ENCODE results near the gene MGST3.
A peak's percentile ranks its signal among the peaks of the same experiment; 100 is the strongest.
"Not testable (repeated sequence)": the region's sequence is repeated elsewhere in the genome, so short reads cannot be mapped to it uniquely, and the experiment has no call there.

MGST3 gene

DNA sequence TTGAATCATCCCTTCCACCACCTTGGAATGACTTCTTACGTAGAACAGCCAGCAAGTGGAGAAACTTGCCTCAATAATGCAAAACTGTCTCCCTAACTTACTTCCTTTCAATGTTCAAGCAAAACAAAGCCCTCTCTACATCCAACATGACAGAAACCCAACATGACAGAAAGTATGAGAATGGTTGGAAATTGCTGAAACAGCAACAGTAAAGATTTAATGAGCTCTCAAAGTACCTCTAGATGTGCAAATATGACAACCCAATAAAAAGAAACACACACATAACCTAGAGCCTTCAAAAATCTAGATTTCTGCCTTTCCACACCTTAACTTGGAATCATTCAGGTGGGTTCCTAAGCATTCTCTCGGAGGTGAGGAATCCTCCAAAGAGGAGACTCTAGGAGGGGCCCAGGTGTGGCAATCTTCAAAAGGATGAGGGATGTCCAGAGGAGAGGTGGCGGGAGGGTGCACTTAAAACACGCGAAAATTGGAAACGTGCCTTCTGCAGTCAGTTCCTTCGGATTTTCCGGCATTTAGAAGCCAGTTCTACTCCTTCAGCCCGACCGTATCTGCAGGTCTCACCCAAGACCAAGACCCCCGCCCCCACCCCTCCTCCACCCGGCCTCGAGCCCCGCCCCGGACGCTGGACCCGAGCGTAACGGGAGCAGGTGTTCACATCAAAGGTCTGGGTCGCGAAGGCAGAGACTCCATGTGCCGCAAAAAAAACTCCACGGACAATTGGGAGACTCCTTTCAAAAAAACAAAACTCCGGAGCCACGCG, 996 bp upstream of the MGST3 start:
- no peak for DNase-seq

DNA sequence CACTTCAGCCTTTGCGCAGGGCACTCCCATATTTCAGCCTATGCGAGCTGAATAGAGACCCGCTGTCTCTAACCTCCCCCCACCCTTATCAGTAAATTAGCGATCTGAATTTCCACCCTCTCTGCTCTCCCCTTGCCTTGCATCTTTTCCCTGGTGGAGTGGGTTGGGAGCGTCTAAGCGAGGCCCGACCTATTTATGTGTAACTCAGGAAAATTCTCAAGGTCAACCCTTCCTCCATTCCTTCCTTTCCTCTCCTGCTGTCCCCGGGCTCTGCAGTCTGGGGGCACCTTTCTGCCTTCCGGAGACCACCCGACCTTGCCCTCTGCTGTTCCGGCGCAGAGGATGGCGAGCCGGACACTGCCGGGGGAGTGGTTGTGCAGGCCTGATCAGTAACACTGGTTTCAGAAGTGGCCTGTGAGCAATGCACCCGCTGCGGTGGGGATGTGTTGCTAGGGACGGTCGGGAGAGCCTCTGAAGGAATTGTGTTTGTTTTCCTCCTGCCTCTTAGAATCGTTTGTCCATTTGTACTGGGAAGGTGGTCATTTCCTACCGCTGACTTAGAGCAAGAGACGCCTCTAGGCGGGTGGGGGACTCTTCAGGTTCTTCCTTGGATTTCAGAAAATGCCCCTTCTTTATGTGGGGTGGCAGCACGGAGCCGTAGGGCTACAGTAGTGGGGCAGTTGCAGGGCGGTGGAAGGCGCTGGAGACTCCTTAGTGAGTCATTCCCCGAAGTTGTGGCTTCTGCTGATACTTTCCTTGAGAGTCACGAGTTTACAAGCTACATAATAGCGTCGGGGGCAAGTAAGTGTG, 513 bp downstream of the MGST3 start:
- peak; percentile 86 for DNase-seq

DNA sequence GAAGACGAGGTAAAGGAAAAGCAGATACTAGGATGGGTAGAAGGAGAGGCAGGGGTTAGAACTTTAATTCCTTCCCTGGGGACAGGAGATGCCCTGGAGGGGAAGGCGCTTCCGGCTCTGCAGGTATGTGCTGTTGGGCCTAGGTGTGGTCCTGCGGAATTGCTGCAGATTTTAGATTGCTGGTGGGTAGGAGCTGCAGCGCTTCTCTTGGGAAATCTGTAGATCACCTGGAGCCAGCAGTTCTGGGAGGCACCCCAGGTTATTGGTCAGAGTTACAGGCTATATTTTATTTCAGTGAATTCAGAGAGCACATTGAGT, 1.1 kb downstream of the MGST3 start:
- no peak for DNase-seq

DNA sequence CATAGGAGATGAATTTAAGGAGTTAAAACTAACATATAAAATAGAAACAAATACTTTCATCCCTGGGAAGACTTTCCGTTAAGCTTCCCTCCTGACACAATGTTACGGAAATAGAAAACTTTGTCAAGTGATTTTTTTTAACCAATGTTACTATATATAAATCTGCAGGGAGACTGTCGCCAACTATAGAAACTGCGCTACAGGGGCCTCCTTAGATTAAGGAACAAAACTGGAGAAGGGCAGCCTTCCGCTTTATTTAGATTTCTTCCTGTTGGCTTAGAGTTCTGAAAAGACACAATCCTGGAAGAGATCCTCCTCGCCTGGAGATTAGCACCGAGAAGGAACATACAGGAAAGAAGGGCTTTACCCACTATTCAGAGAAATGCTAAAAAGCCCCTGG, 1.5 kb downstream of the MGST3 start:
- no peak for DNase-seq

DNA sequence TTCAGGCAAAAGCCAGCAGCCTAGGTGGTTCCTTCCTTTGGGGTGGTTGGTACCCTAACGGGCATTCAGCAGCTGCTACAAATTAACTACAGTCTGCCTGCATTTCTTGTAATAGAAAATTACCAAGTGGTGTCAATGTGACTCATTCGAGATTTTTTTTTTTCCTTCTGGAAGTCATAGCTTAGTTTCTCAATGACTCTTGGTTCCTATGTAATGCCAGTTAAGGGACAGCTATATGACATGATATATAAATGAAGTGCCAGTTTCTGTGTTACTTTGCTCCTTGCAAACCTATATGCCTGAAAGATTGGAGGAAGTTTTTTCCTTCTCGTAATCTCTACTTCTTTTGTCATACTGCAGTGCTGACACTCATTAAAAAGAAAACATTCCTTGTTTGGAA, 2.6 kb downstream of the MGST3 start:
- peak; percentile 72 for DNase-seq

DNA sequence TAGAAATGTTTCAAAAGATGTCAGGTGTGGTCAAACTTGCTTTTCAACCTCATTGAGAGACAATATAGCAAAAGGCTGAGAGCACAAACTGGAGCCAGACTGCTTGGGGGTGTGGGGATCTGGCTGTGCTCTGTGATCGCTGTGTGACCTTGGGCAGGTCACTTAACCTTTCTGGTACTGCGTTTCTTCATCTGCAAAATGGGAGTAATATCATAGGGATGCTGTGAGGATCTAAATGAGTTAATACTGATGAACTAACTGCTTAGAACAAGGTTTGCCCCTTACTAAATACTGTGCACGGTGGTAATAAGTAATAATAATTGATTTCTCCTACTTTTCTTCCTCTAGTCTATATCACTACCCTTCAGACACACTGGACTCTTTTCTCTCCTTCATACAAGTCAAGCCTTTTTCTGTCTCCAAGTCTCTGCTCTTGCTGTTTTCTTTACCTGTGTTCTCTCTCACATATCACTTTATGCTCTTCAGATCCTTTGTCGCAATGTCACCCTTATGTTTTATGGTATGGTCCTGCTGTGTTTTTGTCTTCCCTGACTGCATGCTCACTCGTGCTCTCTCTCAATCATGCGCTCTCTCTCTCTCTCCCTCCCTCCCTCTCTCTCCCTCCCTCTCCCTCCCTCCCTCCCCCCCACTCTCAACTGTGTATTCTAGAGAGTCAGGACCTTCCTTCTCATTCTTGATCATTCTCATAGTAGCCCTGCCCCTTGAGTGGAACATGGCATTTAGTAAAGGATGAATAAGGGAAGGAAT, 3.3 kb downstream of the MGST3 start:
- no peak for DNase-seq

DNA sequence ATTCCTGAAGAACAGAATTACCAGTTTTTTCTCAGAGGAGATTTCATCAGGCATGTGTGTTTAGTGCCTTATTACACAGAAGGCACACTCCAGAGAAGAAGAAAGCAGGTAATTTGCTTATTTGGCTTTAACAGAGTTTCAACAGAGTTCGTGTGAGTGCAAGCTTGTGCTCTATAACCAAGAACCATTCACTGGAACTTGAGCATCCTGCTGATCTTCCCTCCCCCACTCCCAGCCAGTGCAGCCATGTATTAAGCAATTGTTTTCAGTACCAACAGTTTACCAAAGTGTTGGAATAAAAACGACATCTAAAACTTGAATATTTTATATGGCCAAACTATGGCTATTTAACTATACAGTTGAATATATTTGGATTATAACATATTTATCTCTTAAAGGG, 4.3 kb downstream of the MGST3 start:
- DNase-seq = no peak

DNA sequence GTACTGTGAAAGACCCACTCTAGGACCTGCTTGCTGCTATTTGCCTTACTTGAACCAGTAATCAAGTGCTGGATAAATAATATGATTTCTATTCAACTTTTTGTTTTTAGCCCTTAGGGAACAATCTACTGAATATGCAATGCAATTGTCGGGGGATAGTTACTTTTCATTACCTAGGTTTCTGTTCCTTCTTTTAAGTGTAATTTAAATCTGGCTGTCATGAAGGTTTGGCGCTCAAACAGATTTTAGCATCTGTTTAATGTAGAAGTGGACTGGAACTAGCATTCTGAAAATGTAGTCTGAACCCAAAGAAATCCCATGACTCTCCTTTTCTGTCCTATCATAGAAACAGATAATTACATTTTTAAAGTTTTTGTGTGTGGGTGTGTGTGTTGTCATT, 4.8 kb downstream of the MGST3 start:
- DNase-seq = no peak

DNA sequence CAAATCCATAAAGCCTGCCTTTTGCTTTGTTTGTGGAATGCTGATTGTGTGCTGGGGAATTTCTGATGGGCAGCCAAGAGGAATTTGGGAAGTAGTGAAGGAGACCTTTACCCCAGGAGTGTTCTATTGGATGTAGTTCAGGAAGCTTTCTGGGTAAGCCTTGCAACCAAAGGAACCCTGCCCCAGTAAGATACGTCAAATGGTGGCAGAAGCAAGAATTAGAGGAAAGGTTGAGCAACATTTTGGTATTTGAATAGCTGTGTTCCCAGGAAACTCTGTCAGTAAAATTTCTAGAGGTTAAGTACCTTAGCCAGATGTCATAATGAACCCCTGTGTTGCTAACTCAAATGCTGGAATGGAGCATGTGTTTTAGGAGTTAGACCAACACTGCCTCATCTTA, 6.4 kb downstream of the MGST3 start:
- no peak for DNase-seq

DNA sequence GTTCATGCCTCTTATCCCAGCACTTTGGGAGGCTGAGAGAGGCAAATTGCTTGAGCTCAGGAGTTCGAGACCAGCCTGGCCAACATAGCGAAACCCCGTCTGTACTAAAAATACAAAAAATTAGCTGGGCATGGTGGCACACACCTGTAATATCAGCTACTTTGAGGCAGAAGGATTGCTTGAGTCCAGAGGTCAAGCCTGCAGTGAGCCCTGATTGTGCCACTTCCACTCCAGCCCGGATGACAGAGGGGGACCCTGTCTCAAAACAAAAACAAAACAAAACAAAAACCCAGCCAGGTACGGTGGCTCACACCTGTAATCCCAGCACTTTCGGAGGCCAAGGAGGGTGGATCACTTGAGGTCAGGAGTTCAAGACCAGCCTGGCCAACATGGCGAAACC, 7.2 kb downstream of the MGST3 start:
- not testable (repeated sequence) for DNase-seq

DNA sequence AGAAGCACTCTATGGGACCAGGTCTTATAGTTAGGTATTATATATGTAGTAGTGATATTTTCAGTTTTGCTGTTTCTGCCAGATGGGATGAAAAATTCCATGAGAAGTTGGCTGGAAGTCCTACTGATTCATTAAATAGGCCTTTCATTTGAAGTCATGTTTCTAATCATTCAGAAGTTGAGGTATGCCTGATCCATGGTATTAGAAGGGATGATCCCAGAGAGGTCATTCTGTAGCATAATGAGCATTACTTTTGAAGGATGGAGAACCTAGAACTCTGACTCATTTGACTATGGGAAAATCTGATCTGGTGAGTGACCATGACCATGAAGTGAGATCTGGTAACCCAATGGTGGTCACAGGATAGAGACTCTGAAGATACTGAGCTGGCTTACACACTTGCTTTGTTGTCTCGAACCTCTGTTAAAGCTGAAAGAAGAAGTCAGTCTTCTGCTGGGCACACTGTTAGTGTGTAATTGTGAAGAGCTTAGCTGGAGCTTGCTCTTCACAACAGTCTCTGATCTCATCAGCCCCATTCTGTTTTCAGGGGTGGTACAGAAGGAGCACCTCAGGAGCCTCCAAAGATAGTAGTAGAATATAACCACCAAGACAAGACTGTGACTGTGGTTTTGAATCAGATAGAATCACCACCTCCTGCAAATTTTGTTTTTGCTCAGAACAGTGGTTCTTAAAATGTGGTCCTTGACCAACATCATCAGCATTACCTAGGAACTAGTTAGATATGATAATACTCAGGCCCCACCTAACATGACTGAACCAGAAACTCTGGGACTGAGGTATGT, 9.0 kb downstream of the MGST3 start:
- DNase-seq = peak; percentile 68

DNA sequence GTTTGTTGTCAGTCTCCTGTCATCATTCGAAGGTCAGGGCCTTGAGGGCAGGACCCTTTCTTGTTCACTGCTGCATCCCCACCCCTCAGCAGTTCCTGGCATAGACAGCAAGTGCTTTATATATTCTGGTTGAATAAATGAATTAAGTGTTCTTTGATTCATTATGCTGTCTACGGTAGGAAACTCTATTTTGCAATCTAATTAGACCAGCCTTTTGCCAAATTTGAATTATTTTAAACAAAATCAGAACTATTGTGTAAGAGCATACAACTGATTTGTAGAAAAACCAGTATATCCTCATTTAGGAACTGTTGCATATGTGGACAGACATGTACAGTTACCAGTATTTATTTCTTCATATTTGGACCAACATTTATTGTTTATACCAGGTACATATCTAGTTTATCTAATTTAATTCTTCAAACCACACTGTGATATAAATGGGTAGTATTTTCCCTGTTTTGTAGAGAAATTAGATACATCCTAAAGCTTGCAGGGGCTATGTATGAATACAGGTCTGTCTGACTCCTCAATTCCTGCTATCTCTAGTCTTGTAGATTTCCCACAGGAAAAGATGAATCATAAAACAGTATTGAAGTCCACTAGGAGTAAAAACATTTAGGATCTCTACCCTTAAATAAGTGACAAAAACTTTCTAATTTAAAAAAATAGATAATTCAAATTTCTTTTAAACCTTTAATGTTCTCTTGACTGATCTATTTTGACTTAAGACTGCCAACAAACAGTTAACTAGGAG, 10.4 kb downstream of the MGST3 start:
- no peak for DNase-seq

DNA sequence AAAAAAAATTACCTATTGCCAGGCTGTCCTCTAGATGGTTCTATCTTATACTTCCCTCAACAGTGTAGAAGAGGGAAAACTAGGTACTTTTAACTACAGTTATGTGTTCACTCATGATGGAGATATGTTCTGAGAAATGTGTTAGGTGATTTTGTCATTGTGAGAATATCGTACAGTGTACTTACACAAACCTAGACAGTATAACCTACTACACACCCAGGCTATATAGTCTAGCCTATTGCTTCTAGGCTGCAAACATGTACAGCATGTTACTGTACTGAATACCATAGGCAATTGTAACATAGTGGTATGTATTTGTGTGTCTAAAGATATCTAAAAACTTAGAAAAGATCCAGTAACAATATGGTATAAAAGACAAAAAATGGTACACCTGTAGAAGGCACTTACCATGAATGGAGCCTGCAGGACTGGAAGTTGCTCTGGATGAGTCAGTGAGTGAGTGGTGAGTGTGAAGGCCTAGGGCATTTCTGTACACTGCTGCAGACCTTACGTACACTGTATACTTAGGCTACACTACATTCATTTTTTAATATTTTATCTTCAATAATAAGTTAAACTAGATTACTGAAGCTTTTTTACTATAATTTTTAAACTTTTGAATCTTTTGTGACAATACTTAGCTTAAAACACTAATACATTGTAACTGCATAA, 13.2 kb downstream of the MGST3 start:
- DNase-seq = peak; percentile 12

DNA sequence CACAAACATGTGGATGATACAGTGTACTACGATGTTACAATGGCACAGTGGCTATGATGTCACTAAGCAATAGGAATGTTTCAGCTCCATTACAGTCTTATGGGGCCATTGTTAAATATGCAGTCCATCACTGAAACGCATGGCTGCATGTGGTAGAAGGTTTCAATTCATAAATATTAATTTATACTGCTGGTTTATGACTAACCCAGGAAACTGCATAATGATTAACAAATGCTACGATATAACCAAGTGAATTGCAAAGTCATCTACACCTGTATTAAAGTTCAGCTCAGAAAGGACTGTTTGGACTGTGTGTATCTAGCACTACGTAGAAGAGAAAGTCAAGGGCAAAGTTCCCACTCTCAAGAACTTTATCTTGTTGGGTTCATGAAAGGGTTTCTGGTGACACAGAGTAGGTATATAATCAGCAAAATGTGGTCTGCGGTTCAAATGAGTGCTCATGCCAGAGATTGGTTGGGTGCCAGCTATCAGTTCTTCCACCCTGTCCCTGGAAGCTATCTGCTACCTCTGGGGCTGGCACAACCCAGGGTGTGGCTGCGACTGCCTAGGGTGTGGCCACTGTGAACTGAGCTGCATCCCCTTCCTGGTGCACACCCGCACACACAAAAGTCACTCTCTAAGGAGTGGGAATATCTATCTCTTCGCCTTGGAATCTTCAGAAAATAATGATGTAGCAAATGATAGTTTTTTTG, 14.8 kb downstream of the MGST3 start:
- peak; percentile 51 for DNase-seq

DNA sequence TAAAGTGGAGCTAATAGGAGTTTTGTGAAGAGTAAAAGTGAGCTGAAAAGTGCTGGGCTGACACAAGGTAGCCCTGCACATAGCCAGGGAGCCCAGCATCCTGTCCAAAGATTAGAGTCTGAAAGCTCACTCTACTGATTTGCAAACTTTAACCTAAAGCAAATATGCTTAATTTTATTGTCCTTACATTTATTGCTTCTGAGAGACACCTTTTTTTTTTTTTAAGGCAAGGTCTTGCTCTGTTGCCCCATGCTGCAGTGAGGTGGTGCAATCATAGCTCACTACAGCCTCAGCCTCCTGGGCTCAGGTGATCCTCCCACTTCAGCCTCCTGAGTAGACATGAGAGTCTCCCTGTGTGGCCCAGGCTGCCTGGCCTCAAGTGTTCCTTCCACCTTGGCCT, 16.5 kb downstream of the MGST3 start:
- no peak for DNase-seq

DNA sequence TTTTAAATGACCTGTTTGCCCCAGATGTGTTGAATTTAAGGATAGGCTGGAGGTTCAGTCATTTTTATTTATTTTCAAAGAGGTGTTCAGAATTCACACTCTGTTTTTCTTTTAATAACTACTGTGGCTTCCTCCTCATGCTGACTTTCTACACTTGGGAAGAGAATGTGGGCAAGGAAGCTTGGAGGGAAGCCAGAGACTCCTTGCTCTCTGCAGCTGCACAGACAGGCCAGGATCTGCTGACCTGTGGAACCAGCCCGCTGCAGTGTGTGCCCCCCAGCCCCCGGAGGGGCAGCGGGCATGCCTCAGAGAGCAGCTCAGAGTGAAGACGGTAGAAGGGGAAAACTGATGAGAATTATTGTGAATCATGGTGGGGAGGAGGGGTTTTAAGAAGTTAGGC, 16.9 kb downstream of the MGST3 start:
- no peak for DNase-seq

DNA sequence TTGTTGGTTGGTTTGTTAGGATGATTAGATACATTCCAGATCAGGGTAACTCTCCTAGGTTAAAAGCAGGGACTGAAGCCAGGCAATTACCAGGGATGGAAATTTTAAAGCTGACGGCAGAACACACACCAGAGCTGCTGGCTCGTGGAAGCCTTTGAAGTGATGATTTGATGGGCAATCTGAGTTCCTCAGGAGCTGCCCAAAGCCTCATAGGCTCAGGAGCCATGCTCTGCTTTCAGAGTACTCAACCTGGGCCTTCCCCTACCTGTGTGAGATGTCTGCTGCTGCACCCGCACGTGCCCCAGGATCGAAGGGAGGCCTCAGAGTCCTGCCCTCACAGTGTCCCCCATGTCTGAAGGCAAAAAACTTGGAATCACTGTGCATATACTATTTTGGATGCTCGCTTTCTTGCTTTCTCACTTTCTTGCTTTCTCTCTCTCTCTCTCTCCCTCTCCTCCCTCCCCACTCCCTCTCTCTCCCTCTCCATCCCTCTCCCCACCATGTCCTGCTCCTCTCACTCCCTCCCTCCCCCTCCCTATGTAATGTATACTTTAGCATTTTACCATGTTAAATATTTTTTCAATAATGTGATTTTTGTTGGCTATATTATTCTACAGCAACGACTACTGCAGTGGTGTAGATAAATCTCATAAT, 18.0 kb downstream of the MGST3 start:
- DNase-seq = no peak

DNA sequence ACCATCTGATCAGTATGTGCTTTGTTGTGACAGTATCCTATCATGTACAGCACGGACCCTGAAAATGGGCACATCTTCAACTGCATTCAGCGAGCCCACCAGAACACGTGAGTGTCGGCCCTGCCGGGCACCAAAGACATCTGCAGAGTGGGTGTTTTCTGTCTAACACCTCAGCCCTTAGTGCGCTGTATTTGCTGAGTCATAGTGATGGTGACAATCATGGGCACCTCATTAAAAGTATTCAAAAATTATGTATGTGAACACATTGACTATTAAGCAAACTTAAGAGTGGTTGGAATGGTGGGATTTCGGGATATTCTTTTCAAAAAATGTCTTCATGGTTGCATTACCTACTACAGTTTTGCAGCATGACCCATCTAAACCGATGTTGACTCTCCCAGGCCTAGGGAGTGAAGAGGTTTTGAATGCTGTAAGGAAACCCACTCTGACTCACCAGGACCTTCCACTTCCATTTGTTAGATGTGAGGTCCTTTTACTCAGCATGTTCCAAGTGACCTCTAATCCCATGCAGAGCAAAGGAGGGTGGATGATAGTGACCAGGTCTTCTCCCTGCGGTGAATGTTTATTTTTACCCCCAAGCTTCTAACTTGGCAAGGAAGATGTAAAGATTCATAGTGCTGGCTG, 20.1 kb downstream of the MGST3 start:
- DNase-seq = no peak

DNA sequence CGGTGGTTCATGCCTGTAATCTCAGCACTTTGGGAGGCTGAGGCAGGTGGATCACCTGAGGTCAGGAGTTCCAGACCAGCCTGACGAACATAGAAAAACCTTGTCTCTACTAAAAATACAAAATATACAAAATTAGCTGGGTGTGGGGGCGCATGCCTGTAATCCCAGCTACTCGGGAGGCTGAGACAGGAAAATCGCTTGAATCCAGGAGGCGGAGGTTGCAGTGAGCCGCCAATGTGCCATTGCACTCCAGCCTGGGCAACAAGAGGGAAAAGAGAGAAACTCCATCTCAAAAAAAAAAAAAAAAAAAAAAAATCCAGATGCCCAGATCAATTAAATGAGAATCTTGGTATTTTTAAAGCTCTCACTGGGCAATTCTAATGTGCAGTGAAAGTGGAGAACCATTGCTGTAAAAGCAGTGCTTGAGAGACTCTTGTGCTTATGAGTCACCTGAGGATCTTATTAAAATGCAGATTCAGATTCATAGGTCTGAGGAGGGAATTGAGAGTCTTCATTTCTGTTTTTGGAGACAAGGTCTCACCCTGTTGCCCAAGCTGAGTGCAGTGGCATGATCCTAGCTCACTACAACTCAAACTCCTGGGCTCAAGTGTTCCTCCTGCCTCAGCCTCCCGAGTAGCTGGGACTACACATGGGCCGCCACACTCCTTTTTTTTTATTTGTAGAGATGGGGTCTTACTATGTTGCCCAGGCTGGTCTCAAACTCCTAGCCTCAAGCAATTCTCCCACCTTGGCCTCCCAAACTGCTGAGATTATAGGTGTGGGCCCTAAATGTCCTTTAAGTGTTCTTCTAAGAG, 27.9 kb downstream of the MGST3 start:
- DNase-seq = not testable (repeated sequence)

Measured in activated CD4-positive, alpha-beta T cell treated with anti-CD3 and anti-CD28 coated beads, Interleukin-2, amount 50 U/mL, for 16 hours (primary cell).